Cardiac muscle cell (in vitro differentiated cells and primary cell): ENCODE results near the gene EML6. TPM values are rescaled to one million over a fixed set of nuclear protein-coding genes. Genes with fewer than 3 reads are reported as not detected.

Source experiments
- DNase-seq, 2 donors: peaks; one replicate each; pipeline versions ENCODE4 v3.0.0 to v3.0.0-alpha.2; 2010 to 2017; ENCODE audit warnings: low read depth in 1 of 2, low spot score in 1 of 2
- H3K27ac ChIP-seq: fragments of 200-600 bp; sonication (generic); 2 replicates; pipeline ENCODE4 v1.5.1; 2016
- H3K27me3 ChIP-seq: fragments of 200-600 bp; sonication (generic); 2 replicates; pipeline ENCODE4 v1.6.0; 2016; ENCODE audit warnings: control low read depth
- H3K36me3 ChIP-seq: fragments of 200-600 bp; sonication (generic); 2 replicates; pipeline ENCODE4 v1.5.1; 2016; ENCODE audit warnings: control low read depth
- H3K4me1 ChIP-seq: fragments of 200-600 bp; sonication (generic); 2 replicates; pipeline ENCODE4 v1.8.1; 2017; ENCODE audit warnings: low read depth, mild to moderate bottlenecking, mixed run types
- H3K4me3 ChIP-seq: fragments of 200-600 bp; sonication (generic); 2 replicates; pipeline ENCODE4 v1.5.1; 2016; ENCODE audit warnings: mild to moderate bottlenecking
- H3K9me3 ChIP-seq: fragments of 200-600 bp; sonication (generic); 2 replicates; pipeline ENCODE4 v1.5.1; 2017; ENCODE audit warnings: low read depth, mild to moderate bottlenecking, control low read depth
- polyA plus RNA-seq: library from polyadenylated mRNA; unstranded; fragments of >200 nt; fragmentation: Nextera tagmentation; extraction: Ambion mirVana; gene quantifications from 2 replicates; pipeline ENCODE4 v1.2.1, GENCODE V29; 2016
- total RNA-seq: library from RNA; depleted of rRNA; stranded (reverse); fragments of >200 nt; gene quantifications from 2 replicates; pipeline ENCODE4 v1.2.3, GENCODE V29; 2016
- TF ChIP-seq, protein P1 (sequence below): IDR thresholded peaks from 2 replicates; pipeline ENCODE4 v1.5.1; 2012; ENCODE audit warnings: low read depth, mild to moderate bottlenecking, low read length

EML6 gene
- total and polyA plus RNA-seq, 2 experiments from 2014 or later: 0.89 to 1.3 TPM

DNA sequence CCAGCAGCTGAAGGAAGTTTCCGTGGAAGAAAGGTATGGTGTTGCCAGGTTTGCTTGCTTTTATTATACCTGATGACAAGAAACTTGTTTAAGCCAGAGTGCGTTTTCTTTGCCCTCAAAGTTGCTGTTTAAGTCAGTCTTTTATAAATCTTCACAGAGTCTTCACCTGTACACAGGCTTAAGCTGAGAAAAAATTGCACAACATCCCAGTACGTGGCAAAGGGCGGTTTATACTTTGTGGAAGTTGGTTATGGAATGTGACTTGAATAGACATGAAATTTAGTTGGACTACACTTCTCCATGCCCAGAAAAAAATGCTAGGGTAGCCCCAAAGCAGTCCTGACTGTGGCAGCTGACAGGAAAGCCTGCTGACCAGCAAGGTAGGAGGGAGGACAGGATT, 205.3 kb downstream of the EML6 start:
- no peaks in the 10 kb centered on the region for H3K9me3 ChIP-seq
- H3K27ac ChIP-seq: no peak overlapping the region
- TF ChIP-seq, protein P1, sequence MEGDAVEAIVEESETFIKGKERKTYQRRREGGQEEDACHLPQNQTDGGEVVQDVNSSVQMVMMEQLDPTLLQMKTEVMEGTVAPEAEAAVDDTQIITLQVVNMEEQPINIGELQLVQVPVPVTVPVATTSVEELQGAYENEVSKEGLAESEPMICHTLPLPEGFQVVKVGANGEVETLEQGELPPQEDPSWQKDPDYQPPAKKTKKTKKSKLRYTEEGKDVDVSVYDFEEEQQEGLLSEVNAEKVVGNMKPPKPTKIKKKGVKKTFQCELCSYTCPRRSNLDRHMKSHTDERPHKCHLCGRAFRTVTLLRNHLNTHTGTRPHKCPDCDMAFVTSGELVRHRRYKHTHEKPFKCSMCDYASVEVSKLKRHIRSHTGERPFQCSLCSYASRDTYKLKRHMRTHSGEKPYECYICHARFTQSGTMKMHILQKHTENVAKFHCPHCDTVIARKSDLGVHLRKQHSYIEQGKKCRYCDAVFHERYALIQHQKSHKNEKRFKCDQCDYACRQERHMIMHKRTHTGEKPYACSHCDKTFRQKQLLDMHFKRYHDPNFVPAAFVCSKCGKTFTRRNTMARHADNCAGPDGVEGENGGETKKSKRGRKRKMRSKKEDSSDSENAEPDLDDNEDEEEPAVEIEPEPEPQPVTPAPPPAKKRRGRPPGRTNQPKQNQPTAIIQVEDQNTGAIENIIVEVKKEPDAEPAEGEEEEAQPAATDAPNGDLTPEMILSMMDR: no peak
- H3K4me1 ChIP-seq: no peaks in the 10 kb centered on the region
- DNase-seq: no peak
- H3K36me3 ChIP-seq: no peaks in the 10 kb centered on the region
- H3K4me3 ChIP-seq: no peak overlapping the region
- peaks cover 3% of the 10 kb centered on the region for H3K27me3 ChIP-seq

DNA sequence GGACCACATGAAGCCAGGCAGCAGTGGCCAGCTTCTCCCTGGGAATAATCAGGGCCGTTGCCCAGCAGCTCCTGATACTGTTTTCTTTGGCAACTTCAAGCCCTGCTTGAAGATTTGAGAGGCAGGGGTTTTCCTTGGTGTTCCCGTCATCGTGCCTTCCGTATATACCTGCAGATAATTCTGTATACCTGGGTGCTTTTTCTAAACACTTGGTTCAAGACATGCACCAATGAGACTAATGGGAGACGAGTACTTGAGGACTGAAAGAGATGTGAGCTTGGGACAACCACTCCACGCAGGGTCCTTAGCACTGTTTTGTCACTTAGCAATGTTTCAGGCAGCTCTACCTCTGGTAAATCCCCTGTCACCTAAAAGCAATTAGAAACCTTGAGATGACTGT, 208.0 kb downstream of the EML6 start:
- H3K4me1 ChIP-seq: no peaks in the 10 kb centered on the region
- no peak overlapping the region for H3K4me3 ChIP-seq
- H3K27ac ChIP-seq: no peak overlapping the region
- no peaks in the 10 kb centered on the region for H3K36me3 ChIP-seq
- H3K27me3 ChIP-seq: peaks cover 3% of the 10 kb centered on the region
- TF ChIP-seq, protein P1: no peak
- DNase-seq: no peak
- no peaks in the 10 kb centered on the region for H3K9me3 ChIP-seq

DNA sequence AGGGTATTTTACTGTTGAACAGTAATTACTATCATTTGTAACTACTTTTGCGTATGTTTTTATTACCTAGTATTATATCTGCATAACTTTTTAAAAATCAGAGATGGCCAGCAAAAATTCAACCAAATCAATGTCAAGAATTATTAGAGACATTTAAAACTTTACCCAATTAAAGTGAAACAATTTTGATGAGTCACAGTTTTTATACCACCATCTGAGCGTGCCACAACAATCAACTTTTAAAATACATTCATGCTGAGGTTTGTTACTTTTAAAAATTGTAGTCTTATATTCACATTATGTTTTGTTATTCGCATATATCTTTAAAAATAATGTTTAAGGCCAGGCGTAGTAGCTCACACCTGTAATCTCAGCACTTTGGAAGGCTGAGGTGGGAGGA, 211.9 kb downstream of the EML6 start:
- H3K4me3 ChIP-seq: no peak overlapping the region
- no peaks in the 10 kb centered on the region for H3K9me3 ChIP-seq
- H3K27ac ChIP-seq: no peak overlapping the region
- no peaks in the 10 kb centered on the region for H3K36me3 ChIP-seq
- TF ChIP-seq, protein P1: no peak
- DNase-seq: no peak
- no peaks in the 10 kb centered on the region for H3K27me3 ChIP-seq
- no peaks in the 10 kb centered on the region for H3K4me1 ChIP-seq

DNA sequence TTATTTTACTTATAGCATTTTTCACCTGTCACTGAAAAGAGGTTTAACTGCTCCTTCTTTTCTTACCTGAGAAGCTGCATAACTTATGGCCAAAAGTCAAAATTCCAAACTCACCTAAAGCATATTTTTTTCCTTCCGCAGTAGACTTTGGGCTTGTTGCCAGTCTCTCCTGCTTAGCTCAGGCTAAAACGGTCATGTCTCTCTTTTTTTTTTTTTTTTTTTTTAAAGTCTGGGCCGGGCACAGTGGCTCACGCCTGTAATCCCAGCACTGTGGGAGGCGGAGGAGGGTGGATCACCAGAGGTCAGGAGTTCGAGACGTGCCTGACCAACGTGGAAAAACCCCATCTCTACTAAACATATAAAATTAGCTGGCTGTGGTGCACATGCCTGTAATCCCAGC, 213.3 kb downstream of the EML6 start:
- TF ChIP-seq, protein P1: no peak
- Histone ChIP-seq H3K27ac (no peak overlapping the region), H3K36me3 (no peaks in the 10 kb centered on the region), H3K9me3 (no peaks in the 10 kb centered on the region), H3K4me1 (no peaks in the 10 kb centered on the region), H3K4me3 (no peak overlapping the region), H3K27me3 (no peaks in the 10 kb centered on the region)
- DNase-seq: no peak

DNA sequence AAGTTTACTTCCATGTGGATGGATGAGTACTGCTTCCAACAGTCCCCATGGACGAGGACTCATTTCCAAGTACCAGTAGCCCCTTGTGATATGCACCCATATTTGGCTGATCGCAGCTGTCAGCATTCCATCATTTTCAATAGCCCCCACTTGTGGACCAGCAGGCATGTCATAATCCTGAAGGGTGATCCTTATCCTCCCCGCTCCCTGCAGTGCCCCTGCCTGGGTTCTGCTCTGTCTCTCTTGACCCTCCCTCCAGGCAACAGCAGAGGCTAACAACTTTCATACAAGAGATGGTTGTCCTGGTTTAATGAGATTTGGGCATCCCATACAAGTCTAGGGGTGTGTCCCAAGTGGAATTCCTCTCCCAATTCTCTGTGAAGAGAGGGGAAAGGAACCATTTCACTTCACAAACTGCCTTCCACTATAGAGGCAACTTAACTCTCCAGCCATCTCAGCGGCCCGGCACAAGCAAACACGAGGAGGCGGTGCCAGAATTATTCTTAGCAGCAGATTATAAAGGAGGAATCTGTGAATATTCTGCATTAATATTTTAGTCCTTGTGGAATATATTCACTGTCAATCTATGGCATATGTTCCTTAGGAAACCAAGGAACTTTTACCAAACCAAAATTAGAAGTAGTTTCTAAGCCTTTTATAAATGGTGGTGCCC, 216.1 kb downstream of the EML6 start:
- Histone ChIP-seq H3K27me3 (peaks cover 13% of the 10 kb centered on the region), H3K36me3 (no peaks in the 10 kb centered on the region), H3K4me1 (no peaks in the 10 kb centered on the region), H3K9me3 (no peaks in the 10 kb centered on the region), H3K4me3 (no peak overlapping the region), H3K27ac (no peak overlapping the region)
- no peak for DNase-seq
- TF ChIP-seq, protein P1: no peak

DNA sequence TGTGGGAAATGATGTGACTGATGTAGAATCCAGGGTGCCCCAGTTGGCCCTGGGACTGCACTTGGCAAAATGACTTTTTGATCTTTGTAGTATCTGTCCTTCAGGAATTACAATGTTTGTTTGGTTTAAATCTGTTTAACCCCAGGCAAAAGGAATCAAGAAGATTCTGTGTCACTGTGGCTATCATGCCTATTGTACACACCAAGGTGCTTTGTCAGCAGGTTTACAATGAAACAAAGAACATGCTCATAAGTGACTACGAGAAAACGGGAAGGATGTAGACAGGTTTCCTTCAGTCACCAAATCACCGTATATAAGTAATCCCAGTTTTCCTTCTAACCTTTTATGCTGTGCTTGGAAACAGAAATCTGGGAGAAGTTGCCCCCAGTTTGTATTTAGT, 217.3 kb downstream of the EML6 start:
- H3K36me3 ChIP-seq: no peaks in the 10 kb centered on the region
- no peaks in the 10 kb centered on the region for H3K4me1 ChIP-seq
- no peak for DNase-seq
- H3K4me3 ChIP-seq: no peak overlapping the region
- H3K27ac ChIP-seq: no peak overlapping the region
- no peaks in the 10 kb centered on the region for H3K9me3 ChIP-seq
- H3K27me3 ChIP-seq: peaks cover 13% of the 10 kb centered on the region
- TF ChIP-seq, protein P1: no peak
